Stimulated activated CD4-positive, alpha-beta T cell treated with anti-CD3 and anti-CD28 coated beads, Interleukin-15, amount 100 ng/mL, for 24 hours (primary cell): ENCODE results near the gene OR14A16.

ENCODE experiments used
- DNase-seq: peaks from one replicate; pipeline ENCODE4 v3.0.0-alpha.2; 2020

OR14A16 gene, protein sequence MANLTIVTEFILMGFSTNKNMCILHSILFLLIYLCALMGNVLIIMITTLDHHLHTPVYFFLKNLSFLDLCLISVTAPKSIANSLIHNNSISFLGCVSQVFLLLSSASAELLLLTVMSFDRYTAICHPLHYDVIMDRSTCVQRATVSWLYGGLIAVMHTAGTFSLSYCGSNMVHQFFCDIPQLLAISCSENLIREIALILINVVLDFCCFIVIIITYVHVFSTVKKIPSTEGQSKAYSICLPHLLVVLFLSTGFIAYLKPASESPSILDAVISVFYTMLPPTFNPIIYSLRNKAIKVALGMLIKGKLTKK

DNA sequence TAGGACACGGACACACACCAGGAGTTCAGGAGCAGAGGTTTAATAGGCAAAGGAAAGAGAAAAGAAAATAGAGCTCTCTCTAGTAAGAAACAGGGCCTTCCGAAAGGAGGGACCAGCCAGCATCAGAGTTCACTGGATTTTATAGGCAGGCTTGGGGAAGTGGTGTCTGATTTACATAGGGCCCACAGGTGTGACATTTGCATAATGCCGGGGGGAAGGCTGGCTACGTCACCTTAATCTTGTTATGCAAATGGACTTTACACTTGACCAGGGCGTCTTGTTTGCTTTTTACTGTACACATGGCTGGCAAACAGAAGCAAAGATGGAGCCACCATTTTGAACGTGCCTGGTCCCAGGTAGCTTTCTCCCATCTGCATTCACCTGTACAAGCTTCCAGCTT is at the start of gene OR14A16:
TSS of gene OR14A16 (minus strand) at position 97 of the 400 bp plus-strand sequence. CDS start 8,390 bp downstream, outside the sequence.
- DNase-seq: no peak

DNA sequence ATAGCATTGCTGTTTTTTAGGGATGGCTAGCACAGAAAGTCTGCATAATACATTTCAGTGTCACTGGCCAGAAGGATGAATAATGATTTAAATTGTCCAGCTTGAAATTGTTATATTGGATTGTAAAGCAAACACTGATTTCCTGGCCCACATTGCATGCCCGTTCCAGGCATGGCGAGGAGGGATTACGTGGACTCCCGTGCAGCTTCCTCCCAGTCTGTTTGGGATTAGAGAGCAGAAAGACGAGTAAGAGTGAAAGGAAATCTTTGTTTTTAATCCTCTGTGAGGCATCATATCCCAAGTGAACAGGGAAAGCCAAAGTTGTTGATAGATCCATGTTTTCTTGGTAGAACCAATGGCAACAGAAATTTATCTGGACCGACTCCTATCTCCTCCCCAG is 41.5 kb upstream of the OR14A16 start:
- DNase-seq: no peak

DNA sequence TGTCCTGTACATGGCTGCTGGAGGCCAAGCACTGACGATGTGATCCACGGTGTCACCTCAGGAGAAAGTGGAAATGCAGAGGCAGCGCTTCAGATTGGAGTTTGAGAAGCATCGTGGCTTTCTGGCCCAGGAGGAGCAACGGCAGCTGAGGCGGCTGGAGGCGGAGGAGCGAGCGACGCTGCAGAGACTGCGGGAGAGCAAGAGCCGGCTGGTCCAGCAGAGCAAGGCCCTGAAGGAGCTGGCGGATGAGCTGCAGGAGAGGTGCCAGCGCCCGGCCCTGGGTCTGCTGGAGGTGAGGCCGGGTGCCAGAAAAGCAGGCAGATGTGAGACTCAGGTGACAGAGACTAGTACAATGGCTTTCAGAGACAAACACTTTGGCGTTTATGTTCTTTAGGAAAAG is 40.7 kb upstream of the OR14A16 start:
- no peak for DNase-seq

DNA sequence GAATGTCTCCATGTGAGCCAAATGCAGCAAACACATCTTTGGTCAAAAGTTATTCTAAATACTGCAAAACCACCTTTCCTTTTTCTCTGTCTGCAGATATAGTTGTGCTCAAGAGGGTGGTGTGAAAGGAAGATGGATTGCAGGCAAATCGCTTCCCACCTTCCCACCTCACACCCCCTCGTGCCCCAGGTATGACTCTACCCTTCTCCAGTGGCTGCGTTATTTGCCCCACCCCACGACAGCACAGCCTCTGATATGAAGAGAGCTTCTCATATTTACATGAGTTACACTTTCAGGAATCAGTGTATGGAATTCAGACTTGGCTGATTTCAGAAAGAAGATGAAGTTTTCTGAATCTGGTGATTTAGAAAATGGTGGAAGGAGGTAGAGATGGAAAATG is 38.8 kb upstream of the OR14A16 start:
- DNase-seq: no peak

DNA sequence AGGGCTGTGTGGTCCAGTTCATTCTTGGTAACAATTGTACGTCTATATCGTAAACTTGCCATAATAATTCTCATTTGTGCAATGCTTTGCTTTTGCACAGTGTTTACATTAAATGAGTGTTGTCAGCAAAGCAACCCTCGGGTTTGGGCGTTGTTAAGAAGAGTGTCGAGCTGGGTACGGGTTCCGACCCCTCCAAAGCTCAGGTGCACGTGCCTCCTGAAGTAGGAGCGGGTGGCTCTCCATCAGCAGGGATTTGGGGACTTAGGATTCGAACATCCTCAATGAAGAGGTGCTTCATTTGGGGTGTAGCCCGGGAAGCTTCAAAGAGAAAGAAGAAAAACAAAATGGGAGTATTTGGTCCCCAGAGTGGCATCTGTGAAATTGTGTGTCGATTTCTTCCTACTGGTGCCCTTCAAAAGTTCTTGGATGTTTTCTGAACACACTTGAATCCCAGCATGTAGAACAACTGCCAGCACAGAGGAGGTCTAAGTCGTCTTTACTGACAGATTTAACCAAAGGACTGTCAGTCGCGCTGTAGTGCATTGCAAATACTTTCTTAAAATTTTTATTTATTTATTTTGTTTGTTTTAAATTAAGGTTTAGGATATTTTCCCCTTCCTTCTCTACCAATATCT is 34.2 kb upstream of the OR14A16 start:
- no peak for DNase-seq

DNA sequence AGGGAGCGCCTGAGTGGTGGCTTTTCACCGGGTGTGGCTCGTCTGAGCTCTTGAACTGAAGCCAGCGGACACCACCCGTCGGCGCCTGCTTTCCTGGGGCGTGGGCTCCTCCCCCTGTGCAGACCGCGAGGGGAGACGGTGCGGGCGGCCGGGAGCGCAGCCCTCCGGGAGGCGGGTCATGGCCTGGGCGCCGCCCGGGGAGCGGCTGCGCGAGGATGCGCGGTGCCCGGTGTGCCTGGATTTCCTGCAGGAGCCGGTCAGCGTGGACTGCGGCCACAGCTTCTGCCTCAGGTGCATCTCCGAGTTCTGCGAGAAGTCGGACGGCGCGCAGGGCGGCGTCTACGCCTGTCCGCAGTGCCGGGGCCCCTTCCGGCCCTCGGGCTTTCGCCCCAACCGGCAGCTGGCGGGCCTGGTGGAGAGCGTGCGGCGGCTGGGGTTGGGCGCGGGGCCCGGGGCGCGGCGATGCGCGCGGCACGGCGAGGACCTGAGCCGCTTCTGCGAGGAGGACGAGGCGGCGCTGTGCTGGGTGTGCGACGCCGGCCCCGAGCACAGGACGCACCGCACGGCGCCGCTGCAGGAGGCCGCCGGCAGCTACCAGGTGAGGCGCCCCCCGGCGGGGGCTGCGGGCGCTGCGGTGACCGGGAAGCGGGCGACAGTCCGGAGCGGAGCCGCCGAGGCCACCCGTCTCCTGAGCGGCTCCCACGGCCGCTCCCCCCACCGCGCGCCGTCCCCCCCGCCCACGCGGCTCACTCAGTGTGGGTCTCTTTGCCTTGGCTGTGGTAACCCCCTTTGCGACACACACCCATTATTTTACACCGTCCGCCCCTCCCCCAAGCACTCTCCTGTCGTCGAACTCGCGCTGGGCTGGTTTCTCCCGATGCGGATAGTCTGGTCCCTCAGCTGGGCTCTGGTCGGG is 33.4 kb upstream of the OR14A16 start, which contains the start of gene TRIM58:
TSS of gene TRIM58 (plus strand) at position 119 of the 916 bp plus-strand sequence. CDS start at position 179, 60 bp downstream.
- DNase-seq: peak; percentile 58

DNA sequence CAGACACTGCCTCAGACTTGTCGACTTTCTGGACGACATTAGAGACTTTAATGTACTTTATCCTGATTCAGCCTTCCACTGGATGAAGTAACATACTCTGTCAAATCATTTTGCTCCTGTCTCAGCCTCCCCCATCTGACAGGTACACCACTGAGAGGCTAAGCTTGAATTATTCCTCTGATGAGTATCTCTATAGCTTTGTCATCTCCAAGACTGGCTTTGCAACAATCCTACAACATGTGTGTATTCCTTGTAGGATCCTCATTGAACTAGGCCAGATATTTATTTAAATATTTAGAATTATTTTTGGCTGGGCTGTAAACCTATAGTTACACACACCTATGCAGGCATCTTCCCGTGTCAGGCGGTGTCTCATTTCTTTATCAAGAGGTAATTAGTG is 32.0 kb upstream of the OR14A16 start:
- no peak for DNase-seq

DNA sequence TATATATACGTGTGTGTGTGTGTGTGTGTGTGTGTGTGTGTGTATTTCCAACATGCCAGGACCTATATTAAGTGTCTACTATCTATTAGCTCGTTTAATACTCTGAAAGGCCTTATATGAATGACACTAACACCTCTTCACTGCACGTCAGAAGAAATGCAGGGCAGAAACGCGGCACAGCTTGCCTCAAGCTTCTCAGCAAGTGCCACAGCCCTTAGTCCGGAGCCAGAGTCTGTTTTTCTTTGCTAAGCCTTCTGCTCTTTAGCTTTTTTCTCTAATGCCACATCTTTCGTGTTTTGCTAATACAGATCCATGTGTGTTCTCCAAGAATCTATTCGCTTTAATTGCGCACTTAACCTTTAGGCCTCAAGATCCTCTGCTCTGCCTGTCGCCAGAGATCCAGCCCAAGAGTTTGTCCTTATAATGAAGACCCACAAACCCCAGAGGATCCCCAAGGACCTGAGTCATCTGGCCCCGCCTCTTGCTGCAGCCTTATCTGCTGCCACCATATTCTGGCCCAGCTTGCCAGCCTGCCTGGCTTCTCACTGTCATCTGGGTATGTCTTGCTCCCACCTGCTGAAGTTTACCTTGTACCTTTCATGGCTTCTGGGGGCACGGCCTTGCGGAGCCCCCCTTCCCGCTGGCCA is 31.1 kb upstream of the OR14A16 start:
- no peak for DNase-seq

DNA sequence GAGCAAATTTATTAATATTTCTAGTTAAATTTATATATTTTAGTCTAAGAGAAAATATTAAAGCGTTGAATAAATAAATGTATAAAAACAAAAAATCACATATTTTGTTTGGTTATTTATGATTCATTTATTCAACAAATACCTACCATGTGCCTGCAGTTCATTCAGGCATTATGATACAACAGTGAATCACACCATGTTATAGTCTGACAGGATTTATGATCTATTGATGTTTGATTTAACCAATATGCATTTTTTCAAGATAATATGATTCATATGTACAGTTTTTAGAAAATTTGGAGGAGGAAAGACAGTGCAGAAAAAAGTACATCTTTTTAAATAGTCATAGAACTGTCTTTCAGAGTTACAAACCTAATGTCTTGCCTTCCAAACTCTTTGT is 25.7 kb upstream of the OR14A16 start:
- DNase-seq: no peak

DNA sequence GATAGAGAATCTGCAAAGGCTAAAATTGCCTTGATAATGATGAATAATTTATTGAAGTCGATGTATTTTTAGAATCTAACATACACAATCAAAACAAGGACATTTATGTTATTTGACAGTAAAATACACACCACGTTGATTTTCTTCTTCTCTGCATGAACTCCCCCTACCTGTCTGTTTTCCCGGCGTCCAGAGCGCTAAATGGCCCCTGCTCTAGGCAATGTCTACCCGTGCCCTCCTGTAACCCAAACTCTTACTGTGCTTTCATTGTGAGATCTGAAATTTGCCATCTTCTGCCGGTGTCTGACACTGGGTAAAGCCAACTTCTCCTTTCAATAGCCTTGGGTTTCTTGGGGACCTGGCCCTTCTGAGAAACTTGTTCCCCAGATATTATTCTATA is 24.4 kb upstream of the OR14A16 start:
- no peak for DNase-seq

DNA sequence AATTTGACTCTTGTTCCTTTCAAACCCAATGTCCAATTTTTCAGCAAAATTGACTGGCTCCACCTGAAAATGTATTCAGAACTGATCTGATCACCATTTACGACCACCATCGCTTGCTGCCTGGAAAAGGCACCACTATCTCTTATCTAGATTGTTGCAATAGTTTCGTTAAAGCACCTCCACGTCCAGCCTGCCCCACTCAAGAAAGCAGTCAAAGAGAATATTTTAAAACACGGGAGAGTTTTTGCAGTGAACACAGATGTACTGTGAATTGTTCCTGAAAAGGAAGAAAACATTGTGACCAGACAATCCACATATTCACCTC is 21.7 kb upstream of the OR14A16 start:
- DNase-seq: no peak

DNA sequence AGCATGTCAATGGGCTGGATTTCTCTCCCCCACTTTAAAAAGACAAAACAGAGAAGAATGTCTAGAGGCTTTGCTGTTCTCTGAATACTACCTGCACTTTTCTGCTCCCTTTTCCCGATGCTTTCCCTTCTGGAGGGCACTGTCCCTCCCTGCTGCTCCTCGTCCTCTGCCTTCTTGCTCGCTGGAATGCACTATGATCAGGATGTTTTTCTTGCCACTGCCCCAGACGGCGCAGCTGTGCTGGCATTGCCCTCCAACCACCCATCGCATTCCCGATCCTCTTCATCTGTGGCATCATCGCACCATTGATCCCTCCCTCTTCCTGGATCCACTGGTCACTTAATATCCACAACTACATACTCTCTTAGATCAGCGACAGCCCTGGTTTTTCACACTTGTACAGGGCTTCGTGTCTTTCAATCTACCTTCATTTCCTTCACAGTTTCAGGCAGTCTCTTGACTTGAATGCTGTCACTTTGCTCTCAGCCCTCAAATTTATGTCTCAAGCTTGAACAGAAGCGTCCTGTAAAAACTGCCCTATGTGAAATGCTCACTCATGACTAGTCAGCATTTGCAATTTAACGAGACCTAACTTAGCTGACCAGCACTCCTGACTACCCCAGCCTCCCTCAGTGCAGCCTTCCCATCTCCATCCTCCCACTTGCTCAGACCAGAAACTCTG is 21.2 kb upstream of the OR14A16 start:
- DNase-seq: no peak

DNA sequence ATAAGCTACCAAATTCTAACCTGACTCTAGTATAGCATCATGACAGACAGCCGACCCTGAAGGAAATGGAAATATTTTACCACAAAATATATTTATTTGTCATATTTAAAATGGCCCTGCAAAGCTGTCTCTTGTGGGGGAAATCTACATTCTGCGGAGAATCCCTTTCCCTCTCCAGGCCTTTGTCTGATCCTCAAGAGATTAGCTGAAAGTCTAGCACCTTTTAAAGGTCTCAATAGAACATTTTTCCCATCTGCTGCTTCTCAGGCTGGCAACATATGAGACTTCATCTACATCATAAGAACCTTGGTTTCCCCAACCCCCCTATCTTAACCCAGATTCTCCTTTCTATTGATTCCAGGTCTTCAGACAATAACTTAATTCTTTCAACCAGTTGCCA is 19.5 kb upstream of the OR14A16 start:
- no peak for DNase-seq

DNA sequence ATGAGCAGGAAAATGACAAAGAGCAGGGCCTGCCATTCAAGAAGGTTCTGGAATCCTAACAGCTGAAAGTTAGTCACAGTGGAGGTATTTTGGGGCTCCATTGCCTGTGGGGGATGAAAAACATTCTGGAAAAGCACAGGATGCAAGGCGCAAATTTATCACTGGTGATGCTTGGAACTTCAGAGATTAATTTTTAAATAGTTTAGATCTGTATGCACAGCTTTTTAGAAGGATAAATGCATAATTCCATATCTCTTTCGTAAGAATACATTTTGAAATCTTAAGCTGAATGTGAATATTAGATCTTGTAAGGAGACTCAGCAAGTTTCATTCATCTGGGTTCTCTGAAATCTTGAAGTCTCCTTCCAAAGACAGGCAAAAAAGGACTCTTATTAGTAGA is 17.9 kb upstream of the OR14A16 start, which contains the start of gene OR11L1:
TSS of gene OR11L1 (minus strand) at position 101 of the 400 bp plus-strand sequence. CDS start at position 101, 0 bp downstream.
- no peak for DNase-seq

DNA sequence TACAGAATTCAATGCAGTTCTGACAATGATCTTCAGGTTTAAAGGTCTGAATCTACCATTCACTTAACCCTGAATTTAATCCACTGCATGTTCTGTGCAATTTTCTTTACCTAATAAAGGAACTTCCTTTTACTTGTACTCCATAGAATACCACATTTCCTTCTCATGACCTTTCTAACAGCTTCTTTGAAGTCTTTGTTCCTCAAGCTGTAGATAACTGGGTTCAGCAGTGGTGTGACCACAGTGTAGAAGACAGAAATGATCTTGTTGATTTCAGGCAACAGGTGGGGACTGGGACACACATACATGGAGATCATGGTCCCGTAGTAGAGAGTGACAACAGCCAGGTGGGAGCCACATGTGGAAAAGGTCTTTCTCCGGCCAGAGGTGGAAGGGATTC is 16.9 kb upstream of the OR14A16 start:
- no peak for DNase-seq

DNA sequence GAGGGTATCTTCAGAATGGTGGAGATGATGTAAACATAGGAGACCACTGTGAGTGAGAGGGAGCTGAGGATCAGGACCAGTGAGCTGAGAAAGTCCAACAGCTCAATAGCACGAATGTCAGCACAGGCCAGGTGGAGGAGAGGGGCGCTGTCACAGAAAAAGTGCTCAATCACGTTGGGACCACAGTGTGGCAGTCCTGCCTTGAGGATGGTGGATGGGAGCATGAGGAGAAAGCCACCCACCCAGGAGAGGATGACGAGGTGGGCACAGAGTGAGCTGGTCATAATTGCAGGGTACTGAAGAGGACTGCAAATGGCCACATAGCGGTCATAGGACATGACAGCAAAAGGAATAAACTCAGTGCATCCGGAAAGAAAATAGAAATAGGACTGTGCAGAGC is 9.7 kb upstream of the OR14A16 start:
- no peak for DNase-seq

DNA sequence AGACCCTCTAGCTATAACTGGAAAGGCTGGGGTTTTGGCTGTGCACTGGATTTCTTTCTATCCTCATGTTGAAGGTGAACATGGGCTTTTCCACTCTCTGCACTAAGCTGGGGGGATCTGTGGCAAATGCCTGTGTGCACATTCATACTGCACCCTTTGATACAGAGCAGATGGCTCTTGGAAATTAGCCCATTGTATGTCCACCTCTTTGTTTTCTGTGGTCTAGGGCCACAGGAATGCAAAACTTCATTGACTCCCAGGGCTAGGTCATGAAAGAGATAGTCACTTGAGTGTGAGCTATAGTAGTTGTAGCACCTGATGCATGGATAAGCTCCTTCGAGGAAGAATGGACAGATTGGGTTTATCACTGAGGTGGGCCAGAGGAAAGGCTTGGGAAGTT is 5.7 kb upstream of the OR14A16 start:
- DNase-seq: no peak

DNA sequence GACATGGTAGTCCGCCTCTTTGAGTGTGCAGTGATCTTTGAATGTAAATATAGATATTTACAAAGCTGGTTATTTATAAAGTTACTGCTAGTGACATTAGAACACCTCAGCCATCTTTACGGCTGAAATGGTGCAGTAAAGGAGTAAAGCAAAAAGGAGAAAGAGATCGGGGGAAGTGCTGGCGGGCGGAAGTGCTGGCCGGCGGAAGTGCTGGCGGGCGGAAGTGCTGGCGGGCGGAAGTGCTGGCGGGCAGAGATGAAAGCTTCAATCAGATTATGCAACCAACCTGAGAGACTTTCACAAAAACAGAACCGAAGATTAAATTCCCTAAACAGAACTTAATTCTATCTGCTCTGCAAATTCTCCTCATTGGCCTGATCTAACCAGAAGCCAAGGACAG is 1.4 kb upstream of the OR14A16 start:
- no peak for DNase-seq

DNA sequence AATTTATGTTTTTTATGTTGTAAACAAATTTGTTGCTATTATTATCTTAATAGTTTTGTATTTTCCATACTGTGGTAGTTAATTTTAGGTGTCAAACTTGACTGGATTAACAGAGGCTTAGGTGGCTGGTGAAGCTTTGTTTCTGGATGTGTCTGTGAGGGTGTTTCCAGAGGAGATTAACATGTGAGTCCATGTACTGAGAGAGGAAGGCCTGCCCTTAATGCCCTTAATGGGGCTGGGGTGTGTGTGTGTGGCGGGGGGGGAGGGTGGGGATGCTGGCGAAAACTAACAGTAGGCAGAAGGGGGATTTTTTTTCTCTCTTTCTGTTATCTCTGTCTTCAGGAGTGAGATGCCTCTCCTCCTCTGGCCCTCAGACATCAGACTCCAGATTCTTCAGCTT is 1.9 kb downstream of the OR14A16 start:
- no peak for DNase-seq

DNA sequence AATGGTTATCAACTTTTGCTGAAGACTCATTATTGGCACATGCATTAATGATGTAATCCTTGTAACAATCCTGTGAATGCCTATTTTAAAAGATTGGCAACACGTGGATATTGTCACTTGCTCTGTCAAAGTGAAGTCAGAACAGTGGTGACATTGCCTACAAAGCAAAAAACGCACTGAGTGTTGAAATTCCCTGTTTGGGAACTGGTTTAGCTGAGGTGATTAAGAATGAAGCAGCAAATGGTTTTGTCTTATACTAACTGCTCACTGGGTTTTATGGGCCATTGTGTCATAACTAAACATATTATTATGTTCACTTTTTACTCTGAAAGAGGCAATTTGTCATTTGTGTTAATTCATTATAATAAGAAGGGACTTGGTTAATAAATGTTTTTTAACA is 11.3 kb downstream of the OR14A16 start:
- no peak for DNase-seq

DNA sequence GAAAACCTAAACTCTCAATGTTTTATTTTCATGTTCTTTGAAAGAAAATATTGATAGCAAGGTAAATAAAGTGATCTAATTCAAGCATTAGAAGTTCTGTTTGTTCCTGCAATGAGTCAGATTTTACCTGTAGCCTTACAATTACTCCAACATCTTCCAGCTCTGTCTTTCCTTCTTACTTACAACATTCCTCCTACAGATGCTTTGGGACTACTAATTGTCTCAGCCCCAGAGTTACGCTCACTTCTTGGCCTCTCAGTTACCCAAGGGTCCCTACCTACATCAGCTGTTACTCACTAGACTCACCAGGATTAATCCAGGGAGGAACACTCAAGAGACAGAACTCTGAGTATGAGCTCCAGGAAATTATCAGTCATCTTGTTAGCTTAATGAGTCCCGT is 26.4 kb downstream of the OR14A16 start:
- no peak for DNase-seq

DNA sequence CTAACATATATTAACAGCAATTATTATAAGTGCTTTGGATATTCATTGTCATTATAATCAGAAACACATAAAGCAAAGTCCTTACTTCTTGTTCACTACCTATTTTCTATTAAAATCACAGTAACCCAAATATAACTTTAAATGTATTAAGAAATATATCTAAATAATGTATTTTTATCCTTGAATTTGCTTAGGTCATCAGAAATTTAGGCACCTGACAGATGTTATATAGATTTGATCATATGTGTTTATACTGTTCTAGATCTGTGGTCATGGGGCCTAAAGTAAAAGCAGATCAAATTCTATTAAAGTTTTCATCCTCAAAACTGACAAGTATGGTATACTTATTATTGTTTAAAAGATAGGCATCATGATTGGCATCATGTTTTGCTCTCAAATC is 54.3 kb downstream of the OR14A16 start:
- no peak for DNase-seq
